Measurements from ENCODE around the gene CCDC146.
"Not testable (repeated sequence)": the region's sequence is repeated elsewhere in the genome, so short reads cannot be mapped to it uniquely, and the experiment has no call there.

The CCDC146 gene

GRCh38 chr7:77334039-77334438, 211.6 kb downstream of the CCDC146 start:
- DNase-seq, result not testable (repeated sequence)

- no peak for DNase-seq
These were observed 213.2 kb downstream of the CCDC146 start for GRCh38 chr7:77335581-77335980.

- DNase-seq, result no peak
These were observed 215.1 kb downstream of the CCDC146 start for GRCh38 chr7:77337456-77337990.

- DNase-seq, result no peak
These were observed 215.8 kb downstream of the CCDC146 start for GRCh38 chr7:77338260-77338659.

- DNase-seq, result no peak
These were observed 216.6 kb downstream of the CCDC146 start for GRCh38 chr7:77338883-77339629.

GRCh38 chr7:77339726-77340125, 217.3 kb downstream of the CCDC146 start:
- no peak for DNase-seq

Measured in amniotic stem cell (primary cell).